B cell (primary cell): ENCODE results near the gene CTBP2. TPM values are rescaled to one million over a fixed set of nuclear protein-coding genes. Genes with fewer than 3 reads are reported as not detected.

Experiments used
- ATAC-seq: fragments of 200-7000 bp; cut with Tn5 transposase; one replicate; pipeline ENCODE4 v1.10.0; 2021; ENCODE audit warnings: low read depth, mild to moderate bottlenecking, moderate number of reproducible peaks, moderate library complexity
- CTCF ChIA-PET: fragments of 350-600 bp; sonication (Branson Sonifier 250); formaldehyde crosslinking; loops from one replicate; lab custom pipeline; 2021; ENCODE audit warnings: antibody characterized with exemption, inconsistent platforms; lab: Charles Lee
- POLR2A ChIA-PET: fragments of 350-600 bp; sonication (Branson Sonifier 250); formaldehyde crosslinking; loops from one replicate; lab custom pipeline; 2021; ENCODE audit warnings: antibody characterized with exemption; lab: Charles Lee
- DNase-seq: peaks from one replicate; pipeline ENCODE4 v3.0.0; 2013
- H2AFZ ChIP-seq: 2 replicates; pipeline ENCODE4 v1.6.1; 2012; ENCODE audit warnings: mild to moderate bottlenecking, low read depth, low read length; ENCODE audit not compliant: insufficient read depth, poor library complexity, severe bottlenecking
- H3K27ac ChIP-seq, 2 donors: 1 replicate in 1 of 2; 2 replicates in 1 of 2; pipeline ENCODE4 v1.5.1; 2012 to 2013; ENCODE audit warnings: low read length in 2 of 2, mild to moderate bottlenecking in 2 of 2, moderate library complexity in 1 of 2
- H3K27me3 ChIP-seq, 4 experiments: fragments of 200-600 bp in 1 of 4; sonication (generic) in 1 of 4; replicated peaks in 1 of 4; 1 replicate in 2 of 4; 2 replicates in 2 of 4; pipeline versions ENCODE4 v1.6.1 to v1.7.0; 2013 to 2016; ENCODE audit warnings: low read length in 3 of 4, mild to moderate bottlenecking in 2 of 4, mixed read lengths in 1 of 4, moderate library complexity in 1 of 4; ENCODE audit not compliant: insufficient read depth in 4 of 4, control insufficient read depth in 3 of 4; ENCODE audit errors: control extremely low read depth in 1 of 4
- H3K36me3 ChIP-seq, 2 experiments: replicated peaks in 1 of 2; 1 replicate in 1 of 2; 2 replicates in 1 of 2; pipeline versions ENCODE4 v1.6.1 to v1.7.1; 2013; ENCODE audit warnings: low read length in 1 of 2; ENCODE audit not compliant: insufficient read depth in 2 of 2, control insufficient read depth in 1 of 2; ENCODE audit errors: control extremely low read depth in 1 of 2, extremely low read depth in 1 of 2
- H3K4me1 ChIP-seq, 2 donors: fragments of 200-600 bp in 1 of 2; sonication (generic) in 1 of 2; 1 replicate in 1 of 2; 2 replicates in 1 of 2; pipeline versions ENCODE4 v1.5.1 to v1.6.1; 2013 to 2017; ENCODE audit warnings: low read length in 2 of 2; ENCODE audit not compliant: control insufficient read depth in 2 of 2, insufficient read depth in 2 of 2
- H3K4me2 ChIP-seq: replicated peaks from 2 replicates; pipeline ENCODE3; 2012; ENCODE audit warnings: mild to moderate bottlenecking, low read depth, low read length; ENCODE audit not compliant: poor library complexity, severe bottlenecking
- H3K4me3 ChIP-seq, 5 experiments: fragments of 200-600 bp in 1 of 5; sonication (generic) in 1 of 5; 1 replicate in 3 of 5; 2 replicates in 2 of 5; pipeline versions ENCODE4 v1.5.1 to v1.7.0; 2011 to 2016; ENCODE audit warnings: low read length in 4 of 5, mild to moderate bottlenecking in 4 of 5, low read depth in 2 of 5, control low read depth in 1 of 5, moderate library complexity in 1 of 5; ENCODE audit not compliant: insufficient read depth in 1 of 5; ENCODE audit errors: control extremely low read depth in 1 of 5, extremely low read depth in 1 of 5
- H3K79me2 ChIP-seq: fragments of 200-600 bp; sonication (generic); one replicate; pipeline ENCODE4 v1.6.0; 2016; ENCODE audit warnings: low read length; ENCODE audit not compliant: control insufficient read depth, insufficient read depth
- H3K9ac ChIP-seq: fragments of 200-600 bp; sonication (generic); 2 replicates; pipeline ENCODE4 v1.6.1; 2017; ENCODE audit warnings: mild to moderate bottlenecking, low read length, moderate library complexity
- H3K9me3 ChIP-seq, 3 donors: one replicate each; pipeline versions ENCODE4 v1.6.1 to v1.7.1; 2013; ENCODE audit warnings: low read length in 2 of 3; ENCODE audit not compliant: control insufficient read depth in 2 of 3, insufficient read depth in 1 of 3; ENCODE audit errors: control extremely low read depth in 1 of 3
- H4K20me1 ChIP-seq: 2 replicates; pipeline ENCODE4 v1.6.0; 2012; ENCODE audit warnings: mild to moderate bottlenecking, low read length; ENCODE audit not compliant: insufficient read depth, control insufficient read depth, poor library complexity, severe bottlenecking
- H3K27ac Mint-ChIP-seq: one replicate; pipeline ENCODE4 v1.8.0; 2021; ENCODE audit warnings: mixed read lengths
- H3K27me3 Mint-ChIP-seq: one replicate; pipeline ENCODE4 v1.8.0; 2021; ENCODE audit warnings: mixed read lengths
- H3K4me1 Mint-ChIP-seq: one replicate; pipeline ENCODE4 v1.8.0; 2021; ENCODE audit warnings: mixed read lengths
- H3K4me3 Mint-ChIP-seq: one replicate; pipeline ENCODE4 v1.8.0; 2021; ENCODE audit warnings: mixed read lengths
- H3K9me3 Mint-ChIP-seq: one replicate; pipeline ENCODE4 v1.8.0; 2022; ENCODE audit warnings: mixed read lengths; ENCODE audit not compliant: insufficient read depth
- EZH2 ChIP-seq: IDR thresholded peaks from 2 replicates; pipeline ENCODE4 v1.6.1; 2012; ENCODE audit warnings: borderline replicate concordance, low read depth, mild to moderate bottlenecking, moderate library complexity, low read length; ENCODE audit not compliant: insufficient read depth, poor library complexity, severe bottlenecking
- WGBS: methylation state at CpG from one replicate; pipeline ENCODE4 v1.1.5; 2013; ENCODE audit warnings: missing lambda C conversion rate; ENCODE audit not compliant: insufficient coverage; 5-methylcytosine and 5-hydroxymethylcytosine counted together
- intact Hi-C: fragments of 100-400 bp; cut with micrococcal nuclease; formaldehyde crosslinking; loops from one replicate; pipeline ENCODE4 v1.10.0; 2022
- polyA plus RNA-seq: library from polyadenylated mRNA; depleted of rRNA; stranded (reverse); fragments of >200 nt; gene quantifications from 2 replicates; pipeline ENCODE4 v1.2.3, GENCODE V29; 2012
- total RNA-seq, 2 donors: library from RNA; stranded (reverse); fragments of 120-200 nt in 1 of 2; gene quantifications; 1 replicate in 1 of 2; 2 replicates in 1 of 2; pipeline versions ENCODE4 v1.2.3 to v1.2.4, GENCODE V29; 2013 to 2022
- TF ChIP-seq, protein P1 (sequence below): fragments of 200-600 bp; IDR thresholded peaks from one replicate; pipeline ENCODE4 v1.8.0; 2022; ENCODE audit warnings: antibody characterized with exemption, mild to moderate bottlenecking

CTBP2 gene
- total and polyA plus RNA-seq, 2 donors (not counting 1 experiment from before 2014, with no cell fraction given), result 0.39 to 0.85 TPM

GRCh38 chr10:125190946-125191345 is 30.6 kb upstream of the CTBP2 start:
- Mint-ChIP-seq H3K4me1 (no peaks in the 10 kb centered on the region), H3K9me3 (no peaks in the 10 kb centered on the region), H3K27ac (no peak overlapping the region), H3K4me3 (no peak overlapping the region), H3K27me3 (peaks cover 33% of the 10 kb centered on the region)
- TF ChIP-seq, protein P1, sequence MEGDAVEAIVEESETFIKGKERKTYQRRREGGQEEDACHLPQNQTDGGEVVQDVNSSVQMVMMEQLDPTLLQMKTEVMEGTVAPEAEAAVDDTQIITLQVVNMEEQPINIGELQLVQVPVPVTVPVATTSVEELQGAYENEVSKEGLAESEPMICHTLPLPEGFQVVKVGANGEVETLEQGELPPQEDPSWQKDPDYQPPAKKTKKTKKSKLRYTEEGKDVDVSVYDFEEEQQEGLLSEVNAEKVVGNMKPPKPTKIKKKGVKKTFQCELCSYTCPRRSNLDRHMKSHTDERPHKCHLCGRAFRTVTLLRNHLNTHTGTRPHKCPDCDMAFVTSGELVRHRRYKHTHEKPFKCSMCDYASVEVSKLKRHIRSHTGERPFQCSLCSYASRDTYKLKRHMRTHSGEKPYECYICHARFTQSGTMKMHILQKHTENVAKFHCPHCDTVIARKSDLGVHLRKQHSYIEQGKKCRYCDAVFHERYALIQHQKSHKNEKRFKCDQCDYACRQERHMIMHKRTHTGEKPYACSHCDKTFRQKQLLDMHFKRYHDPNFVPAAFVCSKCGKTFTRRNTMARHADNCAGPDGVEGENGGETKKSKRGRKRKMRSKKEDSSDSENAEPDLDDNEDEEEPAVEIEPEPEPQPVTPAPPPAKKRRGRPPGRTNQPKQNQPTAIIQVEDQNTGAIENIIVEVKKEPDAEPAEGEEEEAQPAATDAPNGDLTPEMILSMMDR, result no peak
- no peak for TF ChIP-seq EZH2
- intact Hi-C loops, result no loop called here
- Histone ChIP-seq H4K20me1 (no peaks in the 10 kb centered on the region), H3K4me2 (no peak overlapping the region), H3K27me3 (peaks cover 0 to 18% (median 0%) of the 10 kb centered on the region in 4 experiments), H3K79me2 (no peaks in the 10 kb centered on the region), H3K9me3 (peaks cover 0 to 1% (median 0%) of the 10 kb centered on the region in 3 donors), H3K36me3 (no peaks in the 10 kb centered on the region), H3K4me3 (no peak overlapping the region), H3K27ac (no peak overlapping the region), H3K4me1 (no peaks in the 10 kb centered on the region), H2AFZ (no peak overlapping the region), H3K9ac (no peak overlapping the region)
- ChIA-PET CTCF (no interaction called here), POLR2A (no interaction called here)
- DNase-seq, result no peak
- 92% methylated on average over 7 of the region's 8 CpGs for WGBS
- ATAC-seq, result no peak

DNA sequence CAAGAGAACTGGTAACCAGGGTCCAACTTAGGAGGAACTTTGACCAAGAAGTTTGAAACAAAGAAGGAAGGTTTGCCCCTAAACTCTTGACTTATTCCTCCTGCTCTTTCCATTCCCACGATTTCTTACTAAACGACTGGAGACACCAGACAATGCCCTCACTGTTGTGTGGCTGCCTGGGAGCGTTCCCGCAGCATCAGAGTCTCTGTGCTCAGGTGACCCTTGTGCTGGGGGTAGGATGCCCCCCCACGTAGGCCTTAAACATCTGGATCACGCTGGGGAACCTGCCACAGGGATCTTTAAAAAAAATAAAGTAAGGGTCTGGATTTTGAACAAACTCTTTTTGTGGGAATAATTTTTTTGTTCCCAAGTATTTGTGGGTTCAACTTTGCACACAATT is 30.1 kb upstream of the CTBP2 start:
- intact Hi-C loops, result no loop called here
- WGBS, result 76% methylated on average over 6 of the region's 6 CpGs
- no peaks in the 10 kb centered on the region for H3K4me1 ChIP-seq
- Mint-ChIP-seq H3K4me1 (no peaks in the 10 kb centered on the region), H3K27ac (no peak overlapping the region), H3K9me3 (no peaks in the 10 kb centered on the region), H3K4me3 (no peak overlapping the region), H3K27me3 (peaks cover 38% of the 10 kb centered on the region)
- DNase-seq (no peak), ATAC-seq (no peak)
- H4K20me1 ChIP-seq, result no peaks in the 10 kb centered on the region
- no peak overlapping the region for H2AFZ ChIP-seq
- no peak overlapping the region for H3K4me3 ChIP-seq
- peaks cover 0 to 18% (median 0%) of the 10 kb centered on the region in 4 experiments for H3K27me3 ChIP-seq
- H3K9me3 ChIP-seq, result no peaks in the 10 kb centered on the region
- ChIA-PET CTCF (no interaction called here), POLR2A (no interaction called here)
- no peak overlapping the region for H3K9ac ChIP-seq
- TF ChIP-seq, protein P1, result no peak
- TF ChIP-seq EZH2, result no peak
- no peaks in the 10 kb centered on the region for H3K79me2 ChIP-seq
- no peak overlapping the region for H3K27ac ChIP-seq
- H3K4me2 ChIP-seq, result no peak overlapping the region
- no peaks in the 10 kb centered on the region for H3K36me3 ChIP-seq
